Fibroblast of skin of abdomen (primary cell): ENCODE data around the gene PDYN.

Experiments used
- DNase-seq: peaks from one replicate; pipeline ENCODE4 v3.0.0-alpha.2; 2013

Gene PDYN

DNA sequence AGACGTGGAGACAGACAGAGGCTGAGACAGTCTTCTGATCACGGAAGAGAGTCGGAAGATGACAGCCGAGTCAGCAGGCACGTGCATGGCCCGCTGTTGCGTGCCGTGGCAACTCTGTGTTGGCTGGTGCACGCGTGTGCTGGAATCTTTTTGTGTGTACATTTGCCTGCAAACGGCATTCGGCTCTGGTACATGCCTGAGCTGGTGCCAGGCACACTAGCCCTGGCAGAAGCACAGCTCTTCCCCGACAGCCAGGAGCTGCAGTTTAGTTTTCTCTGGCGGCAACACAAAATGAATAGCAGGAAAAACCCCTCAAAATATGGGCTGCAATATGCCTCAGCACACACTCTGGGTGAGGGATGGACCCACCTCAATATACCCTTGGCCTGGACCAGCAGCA, 769 bp upstream of the PDYN start:
- no peak for DNase-seq

DNA sequence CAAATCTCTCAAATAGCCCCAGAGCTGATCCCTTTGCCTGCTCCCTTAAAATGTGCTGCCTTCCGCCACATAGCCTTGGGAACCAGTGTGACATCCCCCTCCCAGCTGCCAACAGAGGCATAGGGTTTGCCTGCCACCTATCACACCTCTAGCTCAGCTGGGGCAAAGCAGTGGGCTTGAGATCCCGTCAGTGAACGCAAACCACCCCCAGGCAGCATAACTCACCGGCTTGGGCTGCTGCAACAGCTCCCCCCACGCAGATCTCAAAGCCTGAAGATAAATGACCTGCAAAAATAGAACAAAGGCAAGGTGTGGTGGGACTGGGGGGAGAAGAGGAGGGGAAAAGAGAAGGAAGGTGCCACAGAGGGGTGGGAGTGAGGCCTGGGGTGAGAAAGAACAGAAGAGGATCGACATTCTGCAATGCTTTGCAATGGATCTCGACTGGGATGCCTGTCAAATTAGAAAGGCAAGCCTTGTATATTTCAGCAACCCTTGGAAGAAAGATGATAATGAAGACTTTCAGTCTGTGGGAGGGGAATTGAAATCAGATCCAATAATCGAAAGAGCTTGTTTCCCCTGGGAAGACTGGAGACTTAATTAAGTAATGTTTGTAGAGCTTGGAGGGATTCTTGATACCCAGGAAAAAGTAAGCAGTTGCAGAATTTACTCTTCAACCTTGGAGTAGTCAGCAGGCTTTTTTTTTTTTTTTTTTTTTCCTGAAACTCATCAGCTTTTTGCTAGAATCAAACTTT, 1.3 kb downstream of the PDYN start:
- no peak for DNase-seq

DNA sequence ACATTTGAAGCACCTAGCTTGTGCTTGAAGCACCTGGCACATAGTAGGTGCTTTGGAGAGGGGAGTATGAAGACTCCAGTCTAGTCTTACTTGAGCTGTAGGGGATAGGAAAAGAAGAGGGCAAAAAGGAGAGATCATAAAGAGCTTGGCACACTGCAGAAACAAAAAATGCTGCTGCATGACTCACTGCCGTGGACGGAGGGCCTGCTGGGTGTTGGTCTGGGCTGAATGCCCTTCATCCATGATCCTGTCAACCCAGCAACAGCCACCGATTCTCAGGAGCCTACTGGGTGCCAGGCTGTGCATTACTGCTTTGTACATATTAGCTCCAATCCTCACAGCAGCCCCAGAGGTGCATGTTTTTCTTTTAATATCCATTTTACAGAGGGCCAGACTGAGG, 6.0 kb downstream of the PDYN start:
- no peak for DNase-seq

DNA sequence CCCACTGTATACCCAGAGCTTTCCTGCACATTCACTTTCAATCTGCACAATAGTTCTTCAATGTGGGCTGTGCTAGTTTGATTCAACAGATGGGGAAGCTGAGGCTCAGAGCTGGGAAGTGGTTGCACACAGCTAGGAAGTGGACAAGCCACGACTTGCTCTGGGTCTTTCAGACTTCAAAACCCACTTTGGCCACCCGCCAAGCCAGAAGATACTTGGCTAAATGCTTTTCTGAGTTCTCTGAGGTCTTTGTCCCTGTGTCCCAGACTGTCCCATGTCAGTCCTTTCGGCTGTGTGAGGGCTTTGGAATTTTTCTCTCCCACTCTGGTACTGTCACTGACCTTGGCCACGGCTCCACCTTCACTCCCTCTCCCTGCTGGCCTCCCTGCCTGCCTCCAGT, 10.6 kb downstream of the PDYN start:
- DNase-seq = no peak

DNA sequence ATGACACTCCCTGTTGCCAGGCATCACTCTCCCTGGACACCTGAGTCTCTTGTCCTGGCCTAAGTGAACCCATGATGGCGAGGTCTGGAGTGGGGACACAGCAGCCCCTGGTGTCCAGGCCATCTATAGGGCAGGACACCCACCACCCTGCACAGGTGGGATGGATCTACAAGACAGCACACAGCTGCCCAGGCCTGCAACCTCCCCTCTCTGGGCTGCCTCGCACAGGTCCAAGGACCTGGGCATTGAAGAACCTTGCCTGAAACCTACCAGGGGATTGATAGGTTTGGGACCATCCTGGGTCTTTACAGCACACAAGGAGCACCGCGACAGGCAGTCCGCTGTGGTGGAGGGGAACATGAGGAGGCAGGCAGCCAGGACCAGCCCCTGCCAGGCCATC, 11.2 kb downstream of the PDYN start:
- DNase-seq = no peak

DNA sequence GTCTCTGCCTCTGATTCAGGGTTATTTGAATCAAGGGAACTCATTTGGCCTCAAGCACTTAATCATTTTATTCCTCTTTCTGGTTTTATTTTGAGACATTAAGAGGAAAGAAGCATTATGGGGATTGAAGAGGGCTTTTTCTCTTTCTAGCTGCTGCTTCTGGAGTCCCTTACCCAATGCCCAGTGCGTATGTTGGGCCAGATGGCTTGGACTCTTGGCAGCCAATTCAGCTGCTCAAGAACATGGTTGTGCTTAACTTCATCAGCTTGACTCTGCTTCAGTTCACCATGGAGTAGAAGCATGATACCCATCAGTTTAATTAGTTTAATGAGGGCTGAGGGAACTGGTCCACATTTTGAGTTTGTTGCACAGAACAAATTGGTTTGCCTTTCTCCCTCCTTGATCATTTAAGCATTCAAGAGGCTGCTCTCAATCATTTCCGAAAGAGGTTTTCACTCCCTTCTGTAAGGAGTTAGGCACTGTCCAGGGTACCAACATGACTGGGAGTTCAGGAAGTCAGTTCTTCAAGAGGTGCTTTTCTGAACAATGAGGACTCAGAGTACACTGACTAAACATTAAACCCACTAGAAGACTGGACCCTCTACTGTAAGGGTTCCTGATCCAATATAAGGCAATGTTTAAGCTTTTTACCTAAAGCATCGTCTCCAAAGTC, 14.6 kb downstream of the PDYN start:
- no peak for DNase-seq

DNA sequence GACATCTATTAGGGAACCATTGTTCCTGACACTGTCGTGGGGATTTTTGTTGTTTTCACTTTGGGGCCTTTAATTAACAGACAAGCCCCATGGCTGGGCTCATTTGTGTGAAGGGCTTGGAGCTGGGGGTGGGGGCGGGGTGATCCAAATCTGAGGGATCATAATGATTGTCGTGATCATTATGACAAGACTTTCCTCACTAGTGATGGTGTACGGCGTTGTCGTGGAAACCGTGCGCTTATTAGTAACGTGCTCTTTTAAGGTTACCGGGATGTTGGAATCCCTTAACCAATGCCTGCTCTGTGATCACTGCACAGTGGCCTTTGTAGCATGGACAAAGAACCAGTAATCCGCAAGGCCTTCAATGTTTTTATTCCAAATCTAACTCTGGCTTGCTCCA, 18.6 kb downstream of the PDYN start:
- no peak for DNase-seq

DNA sequence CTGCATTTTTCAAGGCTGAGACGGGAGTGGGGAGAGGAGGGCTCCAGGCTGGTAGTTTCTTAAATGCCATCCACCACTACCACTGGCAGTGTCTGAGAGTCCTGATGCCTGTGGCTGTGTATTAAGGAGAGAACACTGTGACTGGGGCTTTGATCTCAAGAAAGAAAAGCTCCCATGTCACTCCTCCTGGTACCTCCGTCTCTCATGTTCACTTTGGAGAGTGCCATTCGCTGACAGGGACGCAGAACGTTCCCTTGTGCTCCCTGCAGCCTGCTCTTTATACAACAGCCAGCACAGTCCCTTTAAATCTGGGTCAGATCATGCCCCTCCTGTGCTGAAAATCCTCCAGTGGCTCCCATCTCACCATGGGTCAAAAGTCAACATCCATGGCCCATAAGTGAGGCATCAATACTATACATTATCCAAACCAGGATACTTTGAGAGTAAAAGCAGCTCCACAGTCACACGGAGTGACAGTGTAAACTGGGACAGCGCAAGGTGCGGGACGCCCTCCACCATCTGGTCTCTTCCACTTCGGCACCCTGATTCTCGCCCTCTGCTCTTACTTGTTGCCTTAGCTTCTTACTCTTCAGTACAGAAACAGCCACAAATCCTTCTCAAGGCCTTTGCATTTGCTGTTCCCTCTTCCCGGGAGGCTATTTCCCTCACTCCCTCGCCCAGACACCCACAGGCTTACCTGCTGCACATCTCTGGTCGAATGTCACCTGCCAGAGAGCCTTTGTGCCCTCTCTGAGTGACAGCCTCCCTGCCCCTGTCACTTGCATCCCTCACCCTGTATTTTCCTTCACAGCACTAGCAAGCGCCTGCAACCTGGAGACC, 20.0 kb downstream of the PDYN start:
- DNase-seq = no peak

DNA sequence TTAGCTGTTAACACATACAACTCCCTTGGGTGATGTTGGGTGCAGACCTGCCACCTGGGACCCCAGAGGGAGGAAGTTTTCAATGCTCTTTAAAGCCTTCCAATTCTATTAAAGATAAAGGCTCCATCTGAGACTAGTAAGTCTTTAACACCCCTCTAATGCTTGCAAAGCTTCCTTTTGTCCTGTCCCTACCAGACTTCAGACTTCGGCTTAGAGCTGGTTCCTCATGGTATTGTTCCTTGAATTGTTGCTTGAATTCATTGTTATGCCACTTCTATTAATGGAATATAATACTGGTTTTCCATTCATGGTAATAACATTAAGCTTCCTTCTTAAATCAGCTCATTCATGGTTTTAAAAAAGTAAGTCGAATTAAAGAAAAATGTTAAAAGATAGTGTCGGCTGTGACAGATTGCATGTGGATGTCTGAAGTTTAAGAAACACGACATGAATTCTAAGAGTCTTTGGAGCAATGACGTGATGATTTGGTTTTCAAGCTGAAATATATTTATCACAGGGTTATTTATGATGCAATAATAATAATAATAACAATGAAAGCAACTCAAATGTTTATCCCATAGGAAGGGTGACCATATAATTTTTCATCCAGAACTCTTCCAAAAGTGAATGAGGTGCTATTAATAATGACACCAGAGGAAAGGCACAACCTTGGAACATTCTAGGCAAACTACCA, 21.8 kb downstream of the PDYN start:
- no peak for DNase-seq

DNA sequence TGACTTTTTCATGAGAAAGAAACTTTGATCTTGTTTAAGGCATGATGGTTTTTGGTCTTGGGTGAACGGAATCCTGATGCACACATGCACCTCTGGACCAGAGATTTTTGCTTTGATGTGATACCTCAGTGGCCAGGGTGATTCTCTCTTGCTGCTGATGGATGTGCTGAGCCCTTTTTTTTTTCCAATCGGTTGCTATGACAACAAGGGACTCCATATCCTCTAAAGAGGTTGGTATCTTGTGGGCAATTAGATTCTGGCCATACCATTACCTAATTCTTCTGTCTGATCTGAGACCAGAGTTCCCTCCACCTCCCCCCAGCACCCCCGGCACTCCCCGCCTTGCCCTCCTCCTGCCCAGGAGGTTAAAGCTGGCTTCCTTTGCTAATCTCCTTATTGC, 24.9 kb downstream of the PDYN start:
- no peak for DNase-seq

DNA sequence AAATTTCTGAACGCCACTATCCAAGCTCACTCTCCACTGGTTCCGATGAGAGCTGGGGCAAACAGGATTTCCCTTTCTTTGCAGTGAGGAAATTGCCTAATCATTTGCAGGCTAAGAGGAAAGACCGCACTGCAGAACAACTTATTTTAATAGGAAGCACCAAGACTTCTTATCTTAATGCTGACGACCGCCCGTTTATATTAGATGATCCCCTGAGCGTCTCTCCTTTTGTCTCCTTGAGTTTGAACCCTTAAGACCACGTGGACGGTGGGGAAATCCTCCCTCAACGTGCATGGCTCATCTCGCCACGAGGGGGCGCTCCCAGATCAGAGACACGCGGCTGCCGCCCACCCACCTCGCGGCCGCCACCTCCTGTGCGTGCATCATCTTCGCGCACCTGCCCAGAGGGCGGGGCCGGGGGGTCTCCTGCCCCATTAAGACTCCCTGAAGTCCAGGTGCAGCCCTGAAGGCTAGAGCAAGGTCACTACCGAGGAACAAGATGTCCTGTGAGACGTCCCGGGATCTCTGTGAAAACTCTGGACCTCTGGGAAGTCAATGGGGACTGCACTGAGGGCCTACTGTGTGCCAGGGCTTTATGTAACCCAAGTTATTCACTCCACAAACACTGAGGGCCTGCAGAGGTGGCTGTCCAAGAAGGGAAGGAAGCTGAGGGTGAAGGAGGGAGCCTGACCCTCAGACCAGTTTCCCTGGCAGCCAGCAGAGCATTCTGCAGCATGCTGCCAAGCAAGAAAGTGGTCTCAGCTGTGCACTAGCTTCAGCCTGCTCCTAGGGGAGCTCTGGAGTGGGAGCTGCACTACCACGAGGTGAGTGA, 28.1 kb downstream of the PDYN start:
- DNase-seq = peak; percentile 58

DNA sequence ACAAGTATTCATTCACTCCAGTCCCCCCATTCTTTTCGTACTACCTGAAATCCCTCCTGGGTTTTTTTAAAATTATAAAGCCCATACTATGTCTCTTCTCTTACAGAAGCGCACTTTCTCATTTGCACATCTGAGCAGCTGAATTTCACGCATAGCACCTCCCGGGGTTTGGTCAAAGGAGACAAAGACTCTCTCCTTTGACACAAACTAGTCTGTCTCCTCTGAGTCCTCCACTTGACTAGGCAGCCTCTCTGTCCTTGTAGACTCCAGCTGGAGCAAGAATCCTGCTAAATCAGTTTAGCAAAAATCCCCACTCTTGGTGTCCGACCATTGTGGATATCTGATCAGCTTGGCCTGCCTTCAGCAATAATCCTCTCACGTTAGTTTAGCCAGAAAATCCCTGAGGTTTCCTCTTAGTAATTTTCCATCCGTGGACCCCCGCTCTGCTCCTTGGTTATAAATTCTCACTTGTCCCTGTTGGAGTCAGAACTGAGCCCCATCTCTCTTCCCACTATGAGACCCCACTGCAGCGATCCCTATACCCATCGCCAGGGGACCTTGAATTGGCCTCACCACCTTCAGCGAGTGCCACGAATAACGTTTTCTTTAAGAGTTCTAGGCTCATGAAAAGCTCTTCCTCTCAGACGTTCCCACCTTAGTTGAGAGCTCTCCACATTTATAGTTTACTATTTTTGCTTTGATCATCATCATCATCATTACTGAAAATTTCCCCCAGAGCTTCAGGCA, 29.0 kb downstream of the PDYN start:
- no peak for DNase-seq

DNA sequence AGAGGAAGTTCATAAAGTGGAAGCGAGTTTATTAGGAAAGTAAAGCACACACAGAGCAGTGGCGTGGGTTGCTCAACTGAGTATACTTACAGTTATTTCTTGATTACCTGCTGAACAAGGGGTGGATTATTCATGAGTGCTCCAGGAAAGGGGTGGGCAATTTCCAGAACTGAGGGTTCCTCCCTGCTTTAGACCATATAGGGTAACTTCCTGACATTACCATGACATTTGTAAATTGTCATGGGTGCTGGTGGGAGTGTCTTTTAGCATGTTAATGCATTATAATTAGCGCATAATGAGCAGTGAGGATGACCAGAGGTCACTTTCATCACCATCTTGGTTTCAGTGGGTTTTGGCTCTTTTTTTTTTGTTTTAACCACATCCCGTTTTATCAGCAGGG, 29.8 kb downstream of the PDYN start:
- DNase-seq = no peak

DNA sequence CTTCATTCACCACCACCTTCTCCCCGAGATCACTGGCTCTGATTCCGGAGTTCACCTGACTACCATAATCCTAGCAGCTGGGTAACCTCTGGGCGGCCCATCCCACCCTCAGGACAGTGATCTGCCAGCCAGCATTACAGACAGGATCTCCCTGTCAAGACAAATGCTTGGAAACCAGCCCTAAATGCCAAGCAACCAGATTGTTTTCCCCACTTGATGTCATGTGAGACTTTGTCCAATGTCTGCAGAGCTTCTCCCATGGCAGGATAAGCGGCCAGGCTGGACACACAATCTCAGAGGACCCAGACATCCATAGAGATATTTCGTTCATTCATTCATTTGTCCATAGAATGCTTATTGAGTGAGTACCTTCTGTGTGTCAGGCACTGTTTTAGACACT, 32.5 kb downstream of the PDYN start:
- no peak for DNase-seq

DNA sequence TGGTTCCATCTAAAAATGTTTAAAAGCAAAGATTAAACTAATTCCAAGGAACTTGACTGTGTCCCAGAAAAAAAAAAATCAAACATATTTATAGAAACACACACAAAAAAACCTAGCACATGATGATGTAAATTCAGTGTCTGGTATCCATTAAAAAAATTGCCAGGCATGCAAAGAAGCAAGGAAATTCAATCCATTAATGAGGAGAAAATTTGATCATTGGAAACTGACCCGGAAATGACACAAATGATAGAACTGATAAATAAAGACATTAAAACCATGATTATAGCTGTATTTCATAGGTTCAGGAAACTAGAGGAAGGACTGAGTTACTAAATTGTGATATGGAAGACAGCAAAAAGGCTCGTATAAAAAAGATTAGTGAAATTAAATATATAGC, 34.7 kb downstream of the PDYN start:
- no peak for DNase-seq

DNA sequence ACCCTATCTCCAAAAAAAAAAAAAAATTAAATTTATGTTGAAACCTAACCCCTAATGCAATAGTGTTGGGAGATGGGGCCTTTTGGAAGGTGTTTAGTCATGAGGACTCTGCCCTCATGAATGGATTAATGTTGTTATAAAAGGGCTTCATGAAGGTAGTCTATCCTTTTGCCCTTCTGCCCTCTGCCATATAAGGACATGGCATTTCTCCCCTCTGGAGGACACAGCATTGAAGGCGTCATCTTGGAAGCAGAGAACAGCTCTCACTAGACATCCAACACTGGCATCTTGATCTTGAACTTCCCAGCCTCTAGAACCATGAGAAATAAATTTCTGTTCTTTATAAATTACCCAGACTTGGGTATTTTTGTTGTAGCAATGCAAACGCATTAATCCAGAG, 35.4 kb downstream of the PDYN start:
- DNase-seq = no peak

DNA sequence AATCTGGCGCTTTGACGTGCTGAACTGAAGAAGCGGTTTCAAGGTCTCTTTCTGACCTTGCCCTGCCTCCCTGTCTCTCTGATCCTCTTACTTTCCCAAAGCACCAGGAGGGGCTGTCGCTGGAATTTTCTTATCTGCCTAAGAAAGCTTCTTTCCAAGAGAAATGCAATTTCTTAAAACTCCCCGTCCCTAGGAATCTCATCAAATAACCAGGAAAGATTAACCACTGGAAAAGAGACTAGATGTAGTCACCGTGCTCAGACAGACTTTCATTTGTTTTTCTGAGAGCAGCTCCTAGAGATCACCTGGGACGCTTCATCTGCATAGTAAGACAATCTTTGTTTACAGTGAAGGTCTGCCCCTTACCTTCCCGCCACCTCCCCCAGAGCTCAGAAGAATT, 38.6 kb downstream of the PDYN start:
- DNase-seq = no peak

DNA sequence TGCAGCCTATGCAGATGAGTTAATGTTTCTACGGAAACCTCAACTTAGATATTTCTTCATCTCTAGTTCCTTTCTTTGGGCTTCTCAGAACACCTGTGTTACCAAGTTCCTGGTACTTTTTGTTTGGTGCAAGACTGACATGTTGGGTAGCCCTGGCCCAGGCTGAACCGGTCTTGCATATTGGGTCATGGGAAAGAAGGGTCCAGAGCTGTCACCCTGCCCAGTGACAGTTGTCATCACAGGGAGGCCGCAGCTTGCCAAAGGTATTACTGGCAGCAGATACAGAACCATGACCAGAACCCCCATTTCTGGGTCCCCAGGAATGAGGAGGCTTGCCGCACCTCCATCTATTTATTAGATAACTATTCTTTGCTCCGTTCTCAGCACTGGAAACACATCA, 40.2 kb downstream of the PDYN start:
- DNase-seq = no peak

DNA sequence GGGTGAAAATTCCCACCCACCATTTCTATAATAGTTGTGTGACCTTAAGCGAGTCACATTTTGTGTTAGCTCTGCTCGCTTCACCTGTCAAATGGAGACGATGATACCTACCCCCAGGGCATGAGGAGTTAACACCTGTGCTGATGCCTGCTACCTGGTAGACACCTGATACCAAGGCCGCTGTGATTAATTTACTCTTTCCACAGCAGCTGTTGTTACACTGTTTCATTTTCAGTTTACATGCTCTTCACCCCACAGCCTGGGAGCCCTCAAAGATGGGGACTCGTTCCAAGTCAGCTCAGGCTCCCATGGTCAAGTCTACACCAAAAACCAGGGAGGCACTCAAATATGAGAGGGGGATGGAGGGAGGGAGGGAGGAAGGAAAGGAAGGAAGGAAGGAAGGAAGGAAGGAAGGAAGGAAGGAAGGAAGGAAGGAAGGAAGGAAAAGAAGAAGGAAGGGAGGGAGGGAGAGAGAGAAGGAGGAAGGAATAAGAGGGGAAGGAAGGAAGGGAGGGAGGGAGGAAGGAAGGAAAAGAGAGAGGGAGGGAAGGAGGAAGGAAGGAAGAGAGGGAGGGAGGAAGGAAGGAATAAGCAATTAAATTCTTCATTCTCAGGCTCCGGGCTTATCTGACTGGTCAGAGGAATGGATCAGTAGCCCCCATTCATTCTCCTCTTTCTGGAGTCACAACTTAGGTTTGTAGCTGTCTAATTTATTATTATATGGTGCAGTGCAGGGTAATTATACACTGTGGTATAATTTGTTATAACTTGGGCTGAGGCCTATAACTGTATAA, 40.9 kb downstream of the PDYN start:
- no peak for DNase-seq

DNA sequence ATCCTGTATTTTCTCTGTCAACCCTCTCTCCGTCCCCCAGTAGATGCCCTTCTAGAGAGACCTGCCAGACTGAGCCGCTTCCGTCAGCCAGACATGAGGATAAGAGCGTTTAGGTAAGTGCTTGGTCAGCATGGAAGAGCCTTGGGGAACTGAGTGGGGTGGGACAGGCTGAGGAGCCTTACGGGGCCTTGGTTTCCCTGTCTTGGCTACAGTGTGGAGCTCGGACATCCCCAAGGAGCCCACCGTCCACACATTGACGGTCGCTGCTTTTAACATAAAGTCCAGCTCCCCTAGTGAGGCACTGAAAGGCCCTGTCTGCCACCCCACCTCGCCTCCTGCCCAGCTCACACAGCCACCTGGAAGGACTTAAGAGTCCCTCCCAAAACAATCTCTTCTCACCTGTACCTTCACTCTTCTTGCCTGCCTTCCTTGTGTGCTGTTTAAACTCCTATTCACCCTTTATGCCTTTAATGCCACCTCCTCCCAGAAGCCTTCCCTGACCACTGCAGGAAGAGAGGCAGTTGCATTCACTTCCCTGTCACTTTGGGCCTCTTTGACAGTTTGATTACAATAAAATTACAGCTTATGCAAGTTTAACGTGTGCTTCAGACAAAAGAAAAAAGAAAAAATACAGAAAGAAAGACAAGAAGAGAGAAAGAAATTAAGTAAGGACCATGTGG, 42.3 kb downstream of the PDYN start:
- no peak for DNase-seq
